Mesenchymal stem cell (in vitro differentiated cells and primary cell): ENCODE measurements around the gene NR2C2AP.
"Not testable (repeated sequence)": the region's sequence is repeated elsewhere in the genome, so short reads cannot be mapped to it uniquely, and the experiment has no call there.

Experiments used
- DNase-seq: peaks from one replicate; pipeline ENCODE4 v3.0.0-alpha.2; 2013
- H2AFZ ChIP-seq: one replicate; pipeline ENCODE4 v1.6.1; 2013; ENCODE audit warnings: low read depth, mild to moderate bottlenecking, control low read depth, inconsistent platforms, low read length, moderate library complexity
- H2AK5ac ChIP-seq: 2 replicates; pipeline ENCODE4 v1.6.1; 2013; ENCODE audit warnings: low read length, moderate library complexity, mild to moderate bottlenecking, inconsistent platforms; ENCODE audit not compliant: severe bottlenecking
- H2BK120ac ChIP-seq: one replicate; pipeline ENCODE4 v1.6.1; 2013; ENCODE audit warnings: low read depth, mild to moderate bottlenecking, inconsistent platforms, low read length, moderate library complexity
- H2BK12ac ChIP-seq, 2 experiments: one replicate each; pipeline ENCODE4 v1.6.1; 2013; ENCODE audit warnings: inconsistent platforms in 2 of 2, low read length in 2 of 2, mild to moderate bottlenecking in 2 of 2, moderate library complexity in 2 of 2, control low read depth in 1 of 2
- H2BK15ac ChIP-seq: one replicate; pipeline ENCODE4 v1.6.1; 2013; ENCODE audit warnings: mild to moderate bottlenecking, low read depth, inconsistent platforms; ENCODE audit not compliant: poor library complexity, severe bottlenecking
- H2BK5ac ChIP-seq: 2 replicates; pipeline ENCODE4 v1.6.1; 2013; ENCODE audit warnings: low read depth, mild to moderate bottlenecking, low read length, control low read depth, inconsistent platforms; ENCODE audit not compliant: poor library complexity, severe bottlenecking
- H3K14ac ChIP-seq, 2 experiments: one replicate each; pipeline ENCODE4 v1.6.1; 2013; ENCODE audit warnings: inconsistent platforms in 2 of 2, low read length in 2 of 2, control low read depth in 1 of 2, mild to moderate bottlenecking in 1 of 2, moderate library complexity in 1 of 2
- H3K18ac ChIP-seq, 2 experiments: one replicate each; pipeline ENCODE4 v1.6.1; 2013; ENCODE audit warnings: inconsistent platforms in 2 of 2, low read length in 2 of 2, control low read depth in 1 of 2, low read depth in 1 of 2, mild to moderate bottlenecking in 1 of 2
- H3K23ac ChIP-seq, 2 experiments: one replicate each; pipeline ENCODE4 v1.6.1; 2013; ENCODE audit warnings: inconsistent platforms in 2 of 2, low read length in 2 of 2, mild to moderate bottlenecking in 2 of 2, moderate library complexity in 2 of 2, control low read depth in 1 of 2
- H3K27ac ChIP-seq: 2 replicates; pipeline ENCODE4 v1.5.1; 2013; ENCODE audit warnings: mild to moderate bottlenecking, moderate library complexity, low read length, control low read depth, inconsistent platforms; ENCODE audit not compliant: poor library complexity, severe bottlenecking
- H3K27me3 ChIP-seq, 2 experiments: 2 replicates each; pipeline versions ENCODE4 v1.6.1 to v1.7.0; 2013; ENCODE audit warnings: low read length in 2 of 2, mild to moderate bottlenecking in 2 of 2, moderate library complexity in 2 of 2, control low read depth in 1 of 2, inconsistent platforms in 1 of 2; ENCODE audit not compliant: control insufficient read depth in 1 of 2, insufficient read depth in 1 of 2
- H3K36me3 ChIP-seq, 2 experiments: 2 replicates each; pipeline versions ENCODE4 v1.6.1 to v1.7.0; 2013; ENCODE audit warnings: low read length in 2 of 2, control low read depth in 1 of 2, inconsistent platforms in 1 of 2, low read depth in 1 of 2, mild to moderate bottlenecking in 1 of 2; ENCODE audit not compliant: insufficient read depth in 2 of 2, control insufficient read depth in 1 of 2
- H3K4ac ChIP-seq, 2 experiments: one replicate each; pipeline ENCODE4 v1.6.1; 2013; ENCODE audit warnings: inconsistent platforms in 2 of 2, low read length in 2 of 2, mild to moderate bottlenecking in 2 of 2, moderate library complexity in 2 of 2, control low read depth in 1 of 2, low read depth in 1 of 2
- H3K4me1 ChIP-seq: 2 replicates; pipeline ENCODE4 v1.6.1; 2013; ENCODE audit warnings: low read depth, low read length, control low read depth; ENCODE audit not compliant: control insufficient read depth, insufficient read depth
- H3K4me2 ChIP-seq: 2 replicates; pipeline ENCODE4 v1.6.1; 2013; ENCODE audit warnings: low read length, mild to moderate bottlenecking, inconsistent platforms; ENCODE audit not compliant: poor library complexity, severe bottlenecking
- H3K4me3 ChIP-seq, 2 experiments: 2 replicates each; pipeline versions ENCODE4 v1.5.1 to v1.7.0; 2013; ENCODE audit warnings: low read length in 2 of 2, mild to moderate bottlenecking in 2 of 2, control low read depth in 1 of 2, low read depth in 1 of 2; ENCODE audit not compliant: insufficient read depth in 1 of 2
- H3K79me1 ChIP-seq: replicated peaks from 2 replicates; pipeline ENCODE4 v1.6.1; 2013; ENCODE audit warnings: mild to moderate bottlenecking, control low read depth, low read length, inconsistent platforms; ENCODE audit not compliant: poor library complexity, severe bottlenecking
- H3K9ac ChIP-seq: 2 replicates; pipeline ENCODE4 v1.7.0; 2013; ENCODE audit warnings: mild to moderate bottlenecking, low read length, moderate library complexity
- H3K9me3 ChIP-seq: 2 replicates; pipeline ENCODE4 v1.7.0; 2013; ENCODE audit warnings: mild to moderate bottlenecking, low read length; ENCODE audit not compliant: control insufficient read depth
- H4K8ac ChIP-seq: one replicate; pipeline ENCODE4 v1.6.1; 2013; ENCODE audit warnings: inconsistent platforms, mild to moderate bottlenecking, low read length, moderate library complexity
- H4K91ac ChIP-seq: one replicate; pipeline ENCODE4 v1.6.1; 2013; ENCODE audit warnings: mild to moderate bottlenecking, low read length, inconsistent platforms
- WGBS: methylation state at CpG from one replicate; pipeline ENCODE4 v1.1.7; 2013; ENCODE audit warnings: mixed read lengths; 5-methylcytosine and 5-hydroxymethylcytosine counted together

NR2C2AP gene

GRCh38 chr19:19173243-19173642, 30.0 kb downstream of the NR2C2AP start:
- not testable (repeated sequence) for H2BK12ac ChIP-seq, H3K9me3 ChIP-seq, H3K4ac ChIP-seq, H3K23ac ChIP-seq, H2BK120ac ChIP-seq, H3K14ac ChIP-seq, H3K18ac ChIP-seq, DNase-seq, H2AK5ac ChIP-seq, H4K8ac ChIP-seq, H4K91ac ChIP-seq, H2BK5ac ChIP-seq, H2AFZ ChIP-seq, H3K27ac ChIP-seq, H3K4me2 ChIP-seq, H3K4me3 ChIP-seq, H3K79me1 ChIP-seq, H3K9ac ChIP-seq, H2BK15ac ChIP-seq
- 91% methylated on average over 4 of the region's 5 CpGs for WGBS
- peaks cover 16% of the 10 kb centered on the region for H3K4me1 ChIP-seq
- H3K36me3 ChIP-seq, result peaks cover 11 to 15% of the 10 kb centered on the region in 2 experiments
- peaks cover 11 to 15% of the 10 kb centered on the region in 2 experiments for H3K27me3 ChIP-seq

- Histone ChIP-seq H3K4ac (peak overlapping the region; percentile 13 to 84), H3K4me1 (peaks cover 16% of the 10 kb centered on the region)
These were observed 31.2 kb downstream of the NR2C2AP start for GRCh38 chr19:19171821-19172532.

GRCh38 chr19:19170873-19171672, 32.1 kb downstream of the NR2C2AP start:
- Histone ChIP-seq H2BK120ac (no peak overlapping the region), H3K27me3 (peaks cover 11 to 15% of the 10 kb centered on the region in 2 experiments), H3K23ac (no peak overlapping the region), H2BK5ac (no peak overlapping the region), H3K4ac (peak overlapping the region in 1 of 2 experiments; percentile 13), H3K4me3 (peak overlapping the region in 1 of 2 experiments; percentile 62), H3K4me2 (no peak overlapping the region), H2BK15ac (no peak overlapping the region), H3K14ac (peak overlapping the region in 1 of 2 experiments; percentile 66), H3K9ac (no peak overlapping the region), H3K36me3 (peaks cover 0 to under 1% of the 10 kb centered on the region in 2 experiments), H3K79me1 (no peaks in the 10 kb centered on the region), H3K9me3 (no peaks in the 10 kb centered on the region), H2BK12ac (peak overlapping the region in 1 of 2 experiments; percentile 51), H3K4me1 (peaks cover 16% of the 10 kb centered on the region), H4K8ac (peak overlapping the region; percentile 5), H3K27ac (no peak overlapping the region), H2AFZ (no peak overlapping the region), H2AK5ac (no peak overlapping the region), H3K18ac (peak overlapping the region in 1 of 2 experiments; percentile 61), H4K91ac (peak overlapping the region; percentile 78)
- no peak for DNase-seq
- 80% methylated on average over 6 of the region's 6 CpGs for WGBS

More at GRCh38 chr19:19171821-19172532, 31.2 kb downstream of the NR2C2AP start:
- peak overlapping the region; percentile 49 to 51 for H2BK12ac ChIP-seq
- no peak overlapping the region for H3K27ac ChIP-seq
- H3K18ac ChIP-seq, result peak overlapping the region; percentile 58 to 80
- no peaks in the 10 kb centered on the region for H3K79me1 ChIP-seq
- peak overlapping the region; percentile 89 for H4K8ac ChIP-seq
- peaks cover 11 to 15% of the 10 kb centered on the region in 2 experiments for H3K27me3 ChIP-seq
- no peak overlapping the region for H3K23ac ChIP-seq
- 27% methylated on average over 6 of the region's 8 CpGs for WGBS
- H3K9me3 ChIP-seq, result no peaks in the 10 kb centered on the region
- H3K4me2 ChIP-seq, result no peak overlapping the region
- H2BK5ac ChIP-seq, result no peak overlapping the region
- H2AK5ac ChIP-seq, result no peak overlapping the region
- H3K36me3 ChIP-seq, result peaks cover 5 to 10% of the 10 kb centered on the region in 2 experiments
- H3K4me3 ChIP-seq, result no peak overlapping the region
- H4K91ac ChIP-seq, result peak overlapping the region; percentile 78
- DNase-seq, result peak; percentile 72
- no peak overlapping the region for H3K9ac ChIP-seq
- H2AFZ ChIP-seq, result no peak overlapping the region
- H3K14ac ChIP-seq, result peak overlapping the region in 1 of 2 experiments; percentile 66
- H2BK15ac ChIP-seq, result peak overlapping the region; percentile 37
- peak overlapping the region; percentile 74 for H2BK120ac ChIP-seq
